A549 (cell line): ENCODE results near the gene NAT16. TPM values are rescaled to one million over a fixed set of nuclear protein-coding genes. Genes with fewer than 3 reads are reported as not detected.

Experiments
- ATAC-seq, 2 experiments: fragments of 200-7000 bp in 1 of 2; fragments of >200 bp in 1 of 2; cut with Nextera tagmentation in 1 of 2; cut with Tn5 transposase in 1 of 2; 3 replicates each; pipeline versions ENCODE4 v1.8.0 to v1.9.1; 2018 to 2020; ENCODE audit warnings: mild to moderate bottlenecking in 1 of 2, moderate library complexity in 1 of 2
- CTCF ChIA-PET: fragments of 300-600 bp; sonication (Branson Sonifier 250); formaldehyde crosslinking; extraction: SDS; loops from one replicate; lab custom pipeline; 2021; ENCODE audit warnings: antibody characterized with exemption, inconsistent platforms; lab: Yijun Ruan, JAX
- POLR2A ChIA-PET: fragments of 350-600 bp; formaldehyde crosslinking; extraction: SDS; loops from one replicate; lab custom pipeline; 2021; ENCODE audit warnings: antibody characterized with exemption, inconsistent platforms; lab: Yijun Ruan, JAX
- DNase-seq, 2 experiments: peaks; one replicate each; pipeline versions ENCODE4 v3.0.0 to v3.0.0-alpha.2; 2011 to 2016; ENCODE audit warnings: low read depth in 1 of 2, low spot score in 1 of 2
- FAIRE-seq: peaks from 2 replicates; lab custom pipeline; 2011; peaks lifted over from hg19 to GRCh38; lab: Jason Lieb, UNC
- H3K27ac ChIP-seq, 2 experiments: fragments of >200 bp; sonication (Bioruptor Twin); formaldehyde crosslinking; 3 replicates each; pipeline ENCODE4 v1.5.1; 2016 to 2017
- H3K4me1 ChIP-seq: fragments of >200 bp; sonication (Bioruptor Twin); formaldehyde crosslinking; 3 replicates; pipeline ENCODE4 v1.6.1; 2016
- H3K4me2 ChIP-seq: fragments of >200 bp; sonication (Bioruptor Twin); formaldehyde crosslinking; 3 replicates; pipeline ENCODE4 v1.6.1; 2016
- H3K4me3 ChIP-seq: fragments of >200 bp; sonication (Bioruptor Twin); formaldehyde crosslinking; 3 replicates; pipeline ENCODE4 v1.5.1; 2016
- H3K9me3 ChIP-seq: fragments of >200 bp; sonication (Bioruptor Twin); formaldehyde crosslinking; 3 replicates; pipeline ENCODE4 v1.6.1; 2016
- CBX2 ChIP-seq: fragments of 200-600 bp; sonication (generic); IDR thresholded peaks from 2 replicates; pipeline ENCODE4 v1.6.1; 2016; ENCODE audit warnings: low read depth, mild to moderate bottlenecking, borderline replicate concordance
- CHD4 ChIP-seq: fragments of 200-600 bp; sonication (generic); IDR thresholded peaks from 2 replicates; pipeline ENCODE4 v1.6.1; 2016; ENCODE audit warnings: antibody characterized with exemption, mild to moderate bottlenecking, borderline replicate concordance
- ESRRA ChIP-seq: fragments of 150-350 bp; IDR thresholded peaks from 2 replicates; pipeline ENCODE4 v1.6.1; 2014; ENCODE audit warnings: mild to moderate bottlenecking, low read length, borderline replicate concordance
- FOSB ChIP-seq: fragments of 250-450 bp; sonication (Bioruptor Pico); IDR thresholded peaks from 2 replicates; pipeline ENCODE4 v1.5.0; 2020; ENCODE audit warnings: mild to moderate bottlenecking, moderate library complexity
- FOSL2 ChIP-seq, 2 experiments: fragments of 450-650 bp in 1 of 2; fragments of >200 bp in 1 of 2; sonication (Bioruptor Twin) in 1 of 2; formaldehyde crosslinking; IDR thresholded peaks; 2 replicates each; pipeline versions ENCODE4 v1.5.0 to v1.6.1; 2016 to 2020; ENCODE audit warnings: mild to moderate bottlenecking in 1 of 2, moderate library complexity in 1 of 2
- FOXS1 ChIP-seq: fragments of 250-450 bp; sonication (Bioruptor Pico); IDR thresholded peaks from 2 replicates; pipeline ENCODE4 v1.5.0; 2020; ENCODE audit warnings: mild to moderate bottlenecking, moderate library complexity
- GATA3 ChIP-seq: IDR thresholded peaks from 2 replicates; pipeline ENCODE4 v1.6.1; 2012; ENCODE audit warnings: borderline replicate concordance
- HEYL ChIP-seq: fragments of 250-450 bp; sonication (Bioruptor Pico); IDR thresholded peaks from 2 replicates; pipeline ENCODE4 v1.8.0; 2021; ENCODE audit warnings: mild to moderate bottlenecking, moderate library complexity
- JUN ChIP-seq, 2 experiments: fragments of >200 bp; sonication (Bioruptor Twin); formaldehyde crosslinking; IDR thresholded peaks; 2 replicates in 1 of 2; 3 replicates in 1 of 2; pipeline ENCODE4 v1.6.1; 2016 to 2017
- MAZ ChIP-seq: fragments of 150-350 bp; IDR thresholded peaks from 2 replicates; pipeline ENCODE4 v1.6.1; 2014; ENCODE audit warnings: antibody characterized with exemption, low read depth, low read length, borderline replicate concordance
- MYC ChIP-seq: IDR thresholded peaks from 2 replicates; pipeline ENCODE4 v1.6.1; 2012; ENCODE audit warnings: mild to moderate bottlenecking, inconsistent platforms, low read length, improper control_type of control experiment, borderline replicate concordance
- NFE2L2 ChIP-seq: fragments of 150-350 bp; conservative IDR thresholded peaks from 2 replicates; pipeline ENCODE4 v1.6.1; 2014; ENCODE audit warnings: low read length
- PBX3 ChIP-seq: IDR thresholded peaks from 2 replicates; pipeline ENCODE4 v1.6.1; 2012
- RARB ChIP-seq: fragments of 250-450 bp; sonication (Bioruptor Pico); IDR thresholded peaks from 2 replicates; pipeline ENCODE4 v1.8.0; 2021; ENCODE audit warnings: mild to moderate bottlenecking, moderate library complexity
- RFX5 ChIP-seq: fragments of 450-650 bp; IDR thresholded peaks from 2 replicates; pipeline ENCODE4 v1.7.1; 2014; ENCODE audit warnings: antibody characterized with exemption, mild to moderate bottlenecking, moderate library complexity
- SMC3 ChIP-seq: fragments of >200 bp; sonication (Bioruptor Twin); formaldehyde crosslinking; IDR thresholded peaks from 3 replicates; pipeline ENCODE4 v1.6.1; 2018; ENCODE audit warnings: inconsistent platforms
- ZC3H11A ChIP-seq: fragments of 450-650 bp; IDR thresholded peaks from 2 replicates; pipeline ENCODE4 v1.6.1; 2014; ENCODE audit warnings: antibody characterized with exemption, mild to moderate bottlenecking
- ZFP36 ChIP-seq: fragments of 450-650 bp; IDR thresholded peaks from 2 replicates; pipeline ENCODE4 v1.6.1; 2014; ENCODE audit warnings: borderline replicate concordance; ENCODE audit not compliant: partially characterized antibody
- WGBS: methylation state at CpG from one replicate; pipeline ENCODE4 v1.1.6; 2017; ENCODE audit errors: missing lambda C conversion rate; 5-methylcytosine and 5-hydroxymethylcytosine counted together
- polyA plus RNA-seq, 4 experiments: library from polyadenylated mRNA; depleted of rRNA in 3 of 4; stranded (reverse); fragments of >200 nt; fragmentation: RNase III in 1 of 4; extraction: RNeasy Plus Mini Kit Qiagen cat#74134 plus additional on column Dnase treatment in 1 of 4; gene quantifications; 2 replicates in 3 of 4; 3 replicates in 1 of 4; pipeline ENCODE4 v1.2.3, GENCODE V29; 2011 to 2017
- TF ChIP-seq, protein P1 (sequence below): fragments of >200 bp; sonication (Bioruptor Twin); formaldehyde crosslinking; IDR thresholded peaks from 3 replicates; pipeline ENCODE4 v1.6.1; 2016
- TF ChIP-seq, protein P2 (sequence below): IDR thresholded peaks from 2 replicates; pipeline ENCODE4 v1.6.1; 2012
- TF ChIP-seq, protein P3 (sequence below): IDR thresholded peaks from 2 replicates; pipeline ENCODE4 v1.6.1; 2012; ENCODE audit warnings: low read depth, borderline replicate concordance

Gene NAT16
- polyA plus RNA-seq, 2 of the 4 experiments (the other 2 are of a cell fraction), result 0.05 to 0.12 TPM

- TF ChIP-seq FOSL2 (IDR thresholded peaks at IDR 0.05), result no peak
- 0 out of 2 replicates have a peak, but pooled peaks have one; percentile 48 for TF ChIP-seq FOSL2 (CRISPR knock-in tag; IDR thresholded peaks at IDR 0.05)
- TF ChIP-seq NFE2L2, result no peak
- TF ChIP-seq, all 56 proteins: peak for 1
- peak in 1 of 2 experiments; percentile 68 for DNase-seq
- WGBS, result 37% methylated on average over 5 of the region's 5 CpGs
- Histone ChIP-seq H3K4me1 (peaks cover 20% of the 10 kb centered on the region), H3K4me3 (no peak overlapping the region), H3K9me3 (no peaks in the 10 kb centered on the region), H3K4me2 (peak overlapping the region; percentile 38; the same call in 1 of the 3 replicates), H3K27ac (peak overlapping the region in 1 of 2 experiments; percentile 7; a peak in 2 of 6 replicates)
- ATAC-seq, result peak; percentile 34 to 71
- ChIA-PET CTCF (interaction anchor here (1.0 to 4.8 kb wide), 6 partner anchors 7 to 106 kb away, joined by 4 to 38 read pairs (median 10); no protein-coding TSS in a partner anchor), POLR2A (interaction anchor here (0.8 kb wide), 1 partner anchor 32 kb away, joined by 4 read pairs; the partner anchor contains the start of genes PLOD3 and ZNHIT1)
- no peak for FAIRE-seq
Measured at GRCh38 chr7:101185258-101185839, 5.3 kb upstream of the NAT16 start.

- FAIRE-seq (no peak), DNase-seq (no peak)
- TF ChIP-seq, protein P1, sequence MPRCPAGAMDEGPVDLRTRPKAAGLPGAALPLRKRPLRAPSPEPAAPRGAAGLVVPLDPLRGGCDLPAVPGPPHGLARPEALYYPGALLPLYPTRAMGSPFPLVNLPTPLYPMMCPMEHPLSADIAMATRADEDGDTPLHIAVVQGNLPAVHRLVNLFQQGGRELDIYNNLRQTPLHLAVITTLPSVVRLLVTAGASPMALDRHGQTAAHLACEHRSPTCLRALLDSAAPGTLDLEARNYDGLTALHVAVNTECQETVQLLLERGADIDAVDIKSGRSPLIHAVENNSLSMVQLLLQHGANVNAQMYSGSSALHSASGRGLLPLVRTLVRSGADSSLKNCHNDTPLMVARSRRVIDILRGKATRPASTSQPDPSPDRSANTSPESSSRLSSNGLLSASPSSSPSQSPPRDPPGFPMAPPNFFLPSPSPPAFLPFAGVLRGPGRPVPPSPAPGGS, result no peak
- no peak for TF ChIP-seq HEYL (CRISPR knock-in tag)
- no peak for TF ChIP-seq JUN (IDR thresholded peaks at IDR 0.05)
- TF ChIP-seq MAZ, result no peak
- no peak for TF ChIP-seq GATA3
- no peak for TF ChIP-seq MYC
- TF ChIP-seq PBX3, result no peak
- TF ChIP-seq ZC3H11A, result no peak
- TF ChIP-seq SMC3, result no peak
- TF ChIP-seq CHD4, result no peak
- TF ChIP-seq ZFP36, result no peak
- TF ChIP-seq FOSL2 (IDR thresholded peaks at IDR 0.05), result no peak
- TF ChIP-seq FOSL2 (CRISPR knock-in tag; IDR thresholded peaks at IDR 0.05), result no peak
- no peak for TF ChIP-seq ESRRA
- no peak for TF ChIP-seq FOXS1 (CRISPR knock-in tag)
- no peak for TF ChIP-seq RARB (CRISPR knock-in tag)
- TF ChIP-seq RFX5, result no peak
- TF ChIP-seq CBX2, result no peak
- TF ChIP-seq FOSB (CRISPR knock-in tag), result no peak
- TF ChIP-seq, all 56 proteins: peak for 0
- POLR2A ChIA-PET, result no interaction called here
- H3K4me1 ChIP-seq, result peaks cover 17% of the 10 kb centered on the region
- CTCF ChIA-PET, result interaction anchor here (1.0 to 1.2 kb wide), 3 partner anchors 9 to 13 kb away, joined by 3 to 6 read pairs (median 4); no protein-coding TSS in a partner anchor
- peak overlapping the region; percentile 37 for H3K4me3 ChIP-seq
- no peak for ATAC-seq
- H3K9me3 ChIP-seq, result no peaks in the 10 kb centered on the region
- 31% methylated on average over 6 of the region's 27 CpGs for WGBS
- H3K27ac ChIP-seq, result peak overlapping the region in 1 of 2 experiments; percentile 55; a peak in 2 of 6 replicates
- H3K4me2 ChIP-seq, result peak overlapping the region; percentile 80
Measured at GRCh38 chr7:101179713-101180112, 380 bp downstream of the NAT16 start.

GRCh38 chr7:101179117-101179516 is 976 bp downstream of the NAT16 start:
- H3K4me2 ChIP-seq, result peak overlapping the region; percentile 80
- ChIA-PET POLR2A (interaction anchor here (0.7 kb wide), 1 partner anchor 14 kb away, joined by 4 read pairs; the partner anchor contains the start of gene VGF), CTCF (interaction anchor here (0.7 to 6.7 kb wide), 3 partner anchors 13 to 38 kb away, joined by 3 to 68 read pairs (median 5); no protein-coding TSS in a partner anchor)
- FAIRE-seq (no peak), DNase-seq (no peak), ATAC-seq (peak in 1 of 2 experiments; percentile 7; a peak in 2 of 6 replicates)
- H3K9me3 ChIP-seq, result no peaks in the 10 kb centered on the region
- peak overlapping the region; percentile 6 to 55; a peak in 3 of 6 replicates for H3K27ac ChIP-seq
- WGBS, result 5% methylated on average over 19 of the region's 20 CpGs
- H3K4me3 ChIP-seq, result peak overlapping the region; percentile 37
- peaks cover 15% of the 10 kb centered on the region for H3K4me1 ChIP-seq
- TF ChIP-seq, protein P2, sequence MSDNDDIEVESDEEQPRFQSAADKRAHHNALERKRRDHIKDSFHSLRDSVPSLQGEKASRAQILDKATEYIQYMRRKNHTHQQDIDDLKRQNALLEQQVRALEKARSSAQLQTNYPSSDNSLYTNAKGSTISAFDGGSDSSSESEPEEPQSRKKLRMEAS, result peak; percentile 48; the same call in 1 of the 2 replicates
- TF ChIP-seq, protein P3, sequence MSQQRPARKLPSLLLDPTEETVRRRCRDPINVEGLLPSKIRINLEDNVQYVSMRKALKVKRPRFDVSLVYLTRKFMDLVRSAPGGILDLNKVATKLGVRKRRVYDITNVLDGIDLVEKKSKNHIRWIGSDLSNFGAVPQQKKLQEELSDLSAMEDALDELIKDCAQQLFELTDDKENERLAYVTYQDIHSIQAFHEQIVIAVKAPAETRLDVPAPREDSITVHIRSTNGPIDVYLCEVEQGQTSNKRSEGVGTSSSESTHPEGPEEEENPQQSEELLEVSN, result no peak
